GM12878 (cell line): ENCODE results near the gene SCRN1. TPM values are rescaled to one million over a fixed set of nuclear protein-coding genes. Genes with fewer than 3 reads are reported as not detected.

Experiments used
- ATF3 ChIP-seq: IDR thresholded peaks from 2 replicates; pipeline ENCODE4 v1.6.1; 2011; ENCODE audit warnings: low read depth, mild to moderate bottlenecking, low read length, moderate library complexity, borderline replicate concordance; ENCODE audit errors: extremely low read depth
- BRCA1 ChIP-seq: IDR thresholded peaks from 2 replicates; pipeline ENCODE4 v1.6.1; 2011; ENCODE audit warnings: low read depth, low read length, improper control_type of control experiment
- CBX3 ChIP-seq: fragments of 200-600 bp; sonication (generic); IDR thresholded peaks from 2 replicates; pipeline ENCODE4 v1.6.1; 2016; ENCODE audit warnings: low read depth, borderline replicate concordance
- CHD4 ChIP-seq: fragments of 200-600 bp; sonication (generic); IDR thresholded peaks from 2 replicates; pipeline ENCODE4 v1.6.1; 2016; ENCODE audit warnings: mild to moderate bottlenecking
- CREB1 ChIP-seq: IDR thresholded peaks from 2 replicates; pipeline ENCODE4 v1.6.1; 2012; ENCODE audit warnings: low read depth, mild to moderate bottlenecking, inconsistent platforms
- ESRRA ChIP-seq: IDR thresholded peaks from 2 replicates; pipeline ENCODE4 v1.6.1; 2012; ENCODE audit warnings: mild to moderate bottlenecking, low read length, improper control_type of control experiment
- FOXK2 ChIP-seq: fragments of 450-650 bp; IDR thresholded peaks from 2 replicates; pipeline ENCODE4 v1.6.1; 2017; ENCODE audit warnings: mild to moderate bottlenecking, moderate library complexity
- FOXM1 ChIP-seq: IDR thresholded peaks from 2 replicates; pipeline ENCODE4 v1.6.1; 2012; ENCODE audit warnings: low read depth, mild to moderate bottlenecking, inconsistent platforms, low read length, moderate library complexity
- IKZF2 ChIP-seq, 2 experiments: fragments of 450-650 bp; IDR thresholded peaks; 2 replicates each; pipeline ENCODE4 v1.6.1; 2017; ENCODE audit warnings: mild to moderate bottlenecking in 2 of 2, moderate library complexity in 2 of 2
- MTA3 ChIP-seq: IDR thresholded peaks from 2 replicates; pipeline ENCODE4 v1.6.1; 2012; ENCODE audit warnings: low read length, inconsistent platforms, borderline replicate concordance
- RAD21 ChIP-seq: IDR thresholded peaks from 2 replicates; pipeline ENCODE4 v1.6.1; 2011; ENCODE audit warnings: mild to moderate bottlenecking, low read depth, low read length, moderate library complexity; ENCODE audit not compliant: insufficient read depth
- TCF12 ChIP-seq: IDR thresholded peaks from 2 replicates; pipeline ENCODE4 v1.6.1; 2011; ENCODE audit warnings: low read depth, mild to moderate bottlenecking, low read length
- TCF3 ChIP-seq: IDR thresholded peaks from 2 replicates; pipeline ENCODE4 v1.6.1; 2012; ENCODE audit warnings: low read depth, mild to moderate bottlenecking, low read length, borderline replicate concordance; ENCODE audit not compliant: insufficient read depth
- YBX1 ChIP-seq: fragments of 450-650 bp; IDR thresholded peaks from 2 replicates; pipeline ENCODE4 v1.6.1; 2016; ENCODE audit warnings: antibody characterized with exemption
- ZBTB11 ChIP-seq: fragments of 450-650 bp; formaldehyde crosslinking; IDR thresholded peaks from 2 replicates; pipeline ENCODE4 v1.5.0; 2022; ENCODE audit warnings: mild to moderate bottlenecking, missing genetic modification characterization
- ZNF622 ChIP-seq: fragments of 450-650 bp; IDR thresholded peaks from 2 replicates; pipeline ENCODE4 v1.6.1; 2017; ENCODE audit warnings: mild to moderate bottlenecking, inconsistent platforms
- polyA plus RNA-seq, 11 experiments: library from polyadenylated mRNA; depleted of rRNA in 4 of 11; unstranded in 6 of 11; stranded (reverse) in 5 of 11; fragments of >200 nt; fragmentation: Nextera tagmentation in 4 of 11; fragmentation: Illumina TruSeq in 1 of 11; extraction: Ambion mirVana in 4 of 11; extraction: Trizol in 1 of 11; gene quantifications; 1 replicate in 1 of 11; 2 replicates in 10 of 11; pipeline versions ENCODE4 v1.2.1 to v1.2.3, GENCODE V29; 2011 to 2016; ENCODE audit warnings: inconsistent platforms in 2 of 11, missing spikeins in 2 of 11, low read depth in 1 of 11
- total RNA-seq, 4 experiments: library from RNA; depleted of rRNA in 3 of 4; stranded (reverse); fragments of >200 nt in 3 of 4; fragmentation: Illumina TruSeq in 1 of 4; extraction: Trizol in 1 of 4; gene quantifications; 2 replicates each; pipeline versions ENCODE4 v1.2.1 to v1.2.3, GENCODE V29; 2013 to 2021
- TF ChIP-seq, protein P1 (sequence below): fragments of 450-650 bp; conservative IDR thresholded peaks from 2 replicates; pipeline ENCODE4 v1.6.1; 2017; ENCODE audit warnings: mild to moderate bottlenecking, moderate library complexity
- TF ChIP-seq, protein P2 (sequence below): fragments of 450-650 bp; IDR thresholded peaks from 2 replicates; pipeline ENCODE4 v1.6.1; 2014; ENCODE audit warnings: mild to moderate bottlenecking
- TF ChIP-seq, protein P3 (sequence below): fragments of 450-650 bp; IDR thresholded peaks from 2 replicates; pipeline ENCODE4 v1.6.1; 2017; ENCODE audit warnings: mild to moderate bottlenecking, moderate library complexity

Gene SCRN1
- total and polyA plus RNA-seq, 10 of the 15 experiments (the other 5 are each of a cell fraction or from before 2014, with no cell fraction given) = 11.1 to 67.6 (median 41.7) TPM

- TF ChIP-seq, protein P1, sequence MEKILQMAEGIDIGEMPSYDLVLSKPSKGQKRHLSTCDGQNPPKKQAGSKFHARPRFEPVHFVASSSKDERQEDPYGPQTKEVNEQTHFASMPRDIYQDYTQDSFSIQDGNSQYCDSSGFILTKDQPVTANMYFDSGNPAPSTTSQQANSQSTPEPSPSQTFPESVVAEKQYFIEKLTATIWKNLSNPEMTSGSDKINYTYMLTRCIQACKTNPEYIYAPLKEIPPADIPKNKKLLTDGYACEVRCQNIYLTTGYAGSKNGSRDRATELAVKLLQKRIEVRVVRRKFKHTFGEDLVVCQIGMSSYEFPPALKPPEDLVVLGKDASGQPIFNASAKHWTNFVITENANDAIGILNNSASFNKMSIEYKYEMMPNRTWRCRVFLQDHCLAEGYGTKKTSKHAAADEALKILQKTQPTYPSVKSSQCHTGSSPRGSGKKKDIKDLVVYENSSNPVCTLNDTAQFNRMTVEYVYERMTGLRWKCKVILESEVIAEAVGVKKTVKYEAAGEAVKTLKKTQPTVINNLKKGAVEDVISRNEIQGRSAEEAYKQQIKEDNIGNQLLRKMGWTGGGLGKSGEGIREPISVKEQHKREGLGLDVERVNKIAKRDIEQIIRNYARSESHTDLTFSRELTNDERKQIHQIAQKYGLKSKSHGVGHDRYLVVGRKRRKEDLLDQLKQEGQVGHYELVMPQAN = peak; percentile 39
- TF ChIP-seq FOXM1 (no peak), TCF3 (no peak), FOXK2 (no peak), ESRRA (no peak), CBX3 (no peak), YBX1 (no peak), MTA3 (no peak; the same call in 1 of the 2 replicates), TCF12 (peak; percentile 57; the same call in 1 of the 2 replicates), IKZF2 (IDR thresholded peaks at IDR 0.05) (peak; percentile 77 to 78; a peak in 3 of 4 replicates), ZNF622 (no peak), RAD21 (no peak), CREB1 (peak; percentile 72), ZBTB11 (CRISPR knock-in tag) (no peak), CHD4 (no peak), BRCA1 (no peak), ATF3 (no peak)
- TF ChIP-seq, protein P2, sequence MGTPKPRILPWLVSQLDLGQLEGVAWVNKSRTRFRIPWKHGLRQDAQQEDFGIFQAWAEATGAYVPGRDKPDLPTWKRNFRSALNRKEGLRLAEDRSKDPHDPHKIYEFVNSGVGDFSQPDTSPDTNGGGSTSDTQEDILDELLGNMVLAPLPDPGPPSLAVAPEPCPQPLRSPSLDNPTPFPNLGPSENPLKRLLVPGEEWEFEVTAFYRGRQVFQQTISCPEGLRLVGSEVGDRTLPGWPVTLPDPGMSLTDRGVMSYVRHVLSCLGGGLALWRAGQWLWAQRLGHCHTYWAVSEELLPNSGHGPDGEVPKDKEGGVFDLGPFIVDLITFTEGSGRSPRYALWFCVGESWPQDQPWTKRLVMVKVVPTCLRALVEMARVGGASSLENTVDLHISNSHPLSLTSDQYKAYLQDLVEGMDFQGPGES = peak; percentile 83
- TF ChIP-seq, protein P3, sequence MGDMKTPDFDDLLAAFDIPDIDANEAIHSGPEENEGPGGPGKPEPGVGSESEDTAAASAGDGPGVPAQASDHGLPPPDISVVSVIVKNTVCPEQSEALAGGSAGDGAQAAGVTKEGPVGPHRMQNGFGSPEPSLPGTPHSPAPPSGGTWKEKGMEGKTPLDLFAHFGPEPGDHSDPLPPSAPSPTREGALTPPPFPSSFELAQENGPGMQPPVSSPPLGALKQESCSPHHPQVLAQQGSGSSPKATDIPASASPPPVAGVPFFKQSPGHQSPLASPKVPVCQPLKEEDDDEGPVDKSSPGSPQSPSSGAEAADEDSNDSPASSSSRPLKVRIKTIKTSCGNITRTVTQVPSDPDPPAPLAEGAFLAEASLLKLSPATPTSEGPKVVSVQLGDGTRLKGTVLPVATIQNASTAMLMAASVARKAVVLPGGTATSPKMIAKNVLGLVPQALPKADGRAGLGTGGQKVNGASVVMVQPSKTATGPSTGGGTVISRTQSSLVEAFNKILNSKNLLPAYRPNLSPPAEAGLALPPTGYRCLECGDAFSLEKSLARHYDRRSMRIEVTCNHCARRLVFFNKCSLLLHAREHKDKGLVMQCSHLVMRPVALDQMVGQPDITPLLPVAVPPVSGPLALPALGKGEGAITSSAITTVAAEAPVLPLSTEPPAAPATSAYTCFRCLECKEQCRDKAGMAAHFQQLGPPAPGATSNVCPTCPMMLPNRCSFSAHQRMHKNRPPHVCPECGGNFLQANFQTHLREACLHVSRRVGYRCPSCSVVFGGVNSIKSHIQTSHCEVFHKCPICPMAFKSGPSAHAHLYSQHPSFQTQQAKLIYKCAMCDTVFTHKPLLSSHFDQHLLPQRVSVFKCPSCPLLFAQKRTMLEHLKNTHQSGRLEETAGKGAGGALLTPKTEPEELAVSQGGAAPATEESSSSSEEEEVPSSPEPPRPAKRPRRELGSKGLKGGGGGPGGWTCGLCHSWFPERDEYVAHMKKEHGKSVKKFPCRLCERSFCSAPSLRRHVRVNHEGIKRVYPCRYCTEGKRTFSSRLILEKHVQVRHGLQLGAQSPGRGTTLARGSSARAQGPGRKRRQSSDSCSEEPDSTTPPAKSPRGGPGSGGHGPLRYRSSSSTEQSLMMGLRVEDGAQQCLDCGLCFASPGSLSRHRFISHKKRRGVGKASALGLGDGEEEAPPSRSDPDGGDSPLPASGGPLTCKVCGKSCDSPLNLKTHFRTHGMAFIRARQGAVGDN = peak; percentile 33; the same call in 1 of the 2 replicates
Measured at GRCh38 chr7:30026229-30027064, 36.8 kb upstream of the SCRN1 start, which contains the start of gene FKBP14 (continued).
